HG03460 (cell line): ENCODE data around the gene SOST.
A peak's percentile ranks its signal among the peaks of the same experiment; 100 is the strongest.

Experiments
- ATAC-seq: cut with Tn5 transposase; IDR thresholded peaks from one replicate; pipeline ENCODE4 v1.9.1; 2021; ENCODE audit not compliant: unreplicated experiment

The SOST gene

DNA sequence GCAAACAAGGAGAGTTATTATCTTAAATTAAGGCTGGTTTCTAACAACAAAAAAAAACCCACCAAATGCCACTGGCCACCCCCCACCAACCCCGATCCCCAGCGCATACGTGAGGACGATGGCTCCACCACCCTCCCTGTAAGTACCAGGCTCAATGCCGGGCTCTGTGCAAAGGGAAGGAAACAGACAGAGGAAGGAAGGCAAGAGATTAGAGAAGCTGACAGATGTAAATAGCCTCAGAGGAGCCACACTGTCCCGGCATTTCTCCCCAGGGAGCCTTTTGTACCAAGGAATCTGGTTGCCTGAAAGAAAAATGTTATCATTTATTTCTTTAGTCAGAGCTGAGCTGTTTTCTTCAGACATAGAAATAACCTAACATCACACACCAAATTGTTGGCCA, 13.1 kb downstream of the SOST start:
- no peak for ATAC-seq

DNA sequence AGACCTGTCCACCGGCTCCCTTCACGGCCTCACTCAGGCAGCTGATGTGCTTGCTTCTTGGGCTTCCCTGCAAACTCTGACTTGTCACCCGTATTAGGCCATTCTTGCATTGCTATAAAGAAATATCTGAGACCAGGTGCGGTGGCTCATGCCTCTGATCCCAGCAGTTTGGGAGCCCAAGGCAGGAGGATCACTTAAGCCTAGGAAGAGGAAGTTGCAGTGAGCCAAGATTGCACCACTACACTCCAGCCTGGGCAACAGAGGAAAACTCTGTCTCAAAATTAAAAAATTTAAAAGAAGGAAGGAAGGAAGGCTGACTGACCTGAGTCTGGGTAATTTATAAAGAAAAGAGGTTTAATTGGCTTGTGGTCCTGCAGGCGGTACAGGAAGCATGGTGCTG, 17.0 kb downstream of the SOST start:
- ATAC-seq = no peak

DNA sequence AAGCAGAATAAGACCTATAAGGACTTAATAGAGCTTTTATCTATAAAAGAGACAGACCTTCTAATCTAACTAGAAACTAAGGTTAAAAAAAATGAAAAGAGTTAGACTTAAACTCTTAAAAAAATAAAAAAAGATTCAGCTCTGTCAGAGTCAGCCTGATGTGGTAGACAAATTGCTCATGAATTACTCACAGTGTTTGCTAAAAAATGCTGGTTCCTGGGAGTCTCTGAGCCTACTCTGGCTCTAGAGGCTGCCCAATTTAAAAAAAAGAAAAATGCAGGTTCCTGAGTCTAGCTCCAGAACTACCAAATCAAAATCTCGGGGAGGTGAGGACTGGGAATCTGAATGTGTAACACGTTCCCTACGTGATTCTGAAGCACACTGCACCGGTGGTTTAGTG, 18.1 kb downstream of the SOST start:
- no peak for ATAC-seq

DNA sequence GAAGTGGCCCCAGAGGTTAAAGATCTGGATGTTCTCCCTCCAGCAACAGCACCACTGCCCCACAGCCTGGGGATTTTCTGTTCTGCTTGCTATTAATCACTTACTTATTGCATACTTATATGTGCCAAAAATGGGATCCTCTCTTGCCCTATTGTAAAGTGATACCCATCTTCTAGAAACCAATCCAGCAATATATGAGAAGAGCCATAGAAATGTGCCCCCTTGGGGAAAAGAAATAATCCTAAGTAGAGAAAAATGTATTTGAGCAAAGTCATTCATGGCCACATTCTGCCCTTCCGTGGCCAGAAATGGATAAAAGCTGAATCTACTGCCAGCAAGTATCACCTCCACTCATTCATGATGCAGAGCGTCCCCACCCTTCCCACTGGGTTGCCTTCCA, 20.9 kb downstream of the SOST start:
- no peak for ATAC-seq

DNA sequence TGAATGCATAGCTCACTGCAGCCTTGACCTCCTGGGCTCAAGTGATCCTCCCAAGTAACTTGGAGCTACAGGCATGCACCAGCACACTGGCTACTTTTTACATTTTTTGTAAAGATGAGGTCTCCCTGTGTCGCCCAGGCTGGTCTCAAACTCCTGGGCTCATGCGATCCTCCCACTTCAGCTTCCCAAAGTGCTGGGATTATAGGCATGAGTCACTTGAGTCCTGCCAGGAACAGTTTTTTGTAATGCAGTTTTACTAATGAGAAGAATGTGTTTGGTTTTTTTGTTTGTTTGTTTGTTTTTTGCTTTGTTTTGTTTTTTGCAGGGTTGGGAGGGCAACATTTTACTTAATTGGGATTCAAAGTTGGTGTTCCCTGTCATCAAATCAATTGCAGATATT, 22.2 kb downstream of the SOST start:
- ATAC-seq = no peak

DNA sequence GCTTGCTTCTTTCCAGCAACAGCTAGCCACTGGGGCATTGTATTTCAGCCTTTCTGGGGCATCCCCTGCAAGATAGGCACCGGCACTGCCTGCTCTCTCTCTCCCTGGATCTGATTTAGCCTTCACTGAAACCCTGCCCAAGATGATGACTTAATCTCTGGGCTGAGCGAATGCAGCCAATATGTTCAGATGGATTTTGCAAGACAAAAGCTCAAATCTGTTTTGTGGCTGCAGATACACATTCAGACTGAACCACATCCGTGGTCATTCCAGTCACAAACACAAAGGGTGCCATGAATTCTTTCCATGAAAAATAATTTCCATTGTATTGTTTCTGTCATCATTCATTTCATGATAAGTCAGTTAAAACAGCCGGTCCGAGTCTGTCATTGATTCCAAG, 24.2 kb downstream of the SOST start:
- no peak for ATAC-seq

DNA sequence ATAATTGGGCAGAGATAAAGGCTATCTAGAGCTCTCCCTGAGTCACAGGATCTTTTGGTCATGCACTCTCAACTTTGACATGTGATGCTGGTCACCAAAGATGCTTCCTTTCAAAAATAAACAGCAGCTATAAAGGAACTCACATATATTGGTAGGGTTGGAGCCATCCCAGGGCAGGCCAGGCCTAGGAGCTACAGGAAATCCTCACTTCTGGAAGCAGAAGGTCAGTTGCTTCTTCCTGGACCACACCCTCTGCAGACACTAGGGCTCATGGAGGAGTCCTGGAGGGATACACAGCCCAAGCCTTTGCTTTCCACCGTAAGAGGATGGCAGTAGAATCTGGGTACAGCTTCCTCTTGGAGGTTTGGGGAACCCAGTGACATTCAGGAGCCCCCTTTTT, 24.6 kb downstream of the SOST start:
- no peak for ATAC-seq

DNA sequence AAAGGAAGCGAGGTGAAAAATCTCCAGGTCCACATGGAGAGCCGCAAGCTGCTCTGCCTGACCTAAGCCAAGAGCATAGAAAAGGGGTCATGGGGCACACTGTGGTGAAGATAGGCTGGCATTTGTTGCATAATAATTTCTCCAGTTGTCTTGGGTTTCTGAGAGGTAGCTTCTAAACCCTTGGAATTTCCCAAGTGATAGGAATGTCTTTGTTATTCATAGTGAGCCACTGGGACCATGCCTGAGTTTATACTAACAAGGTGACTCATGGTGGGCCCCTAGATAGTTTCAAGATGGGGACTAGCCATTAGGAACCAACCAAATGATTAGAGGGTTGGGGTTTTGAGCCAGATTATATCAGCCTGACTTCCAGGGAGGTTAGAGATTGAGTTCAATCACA, 25.6 kb downstream of the SOST start:
- ATAC-seq = no peak

DNA sequence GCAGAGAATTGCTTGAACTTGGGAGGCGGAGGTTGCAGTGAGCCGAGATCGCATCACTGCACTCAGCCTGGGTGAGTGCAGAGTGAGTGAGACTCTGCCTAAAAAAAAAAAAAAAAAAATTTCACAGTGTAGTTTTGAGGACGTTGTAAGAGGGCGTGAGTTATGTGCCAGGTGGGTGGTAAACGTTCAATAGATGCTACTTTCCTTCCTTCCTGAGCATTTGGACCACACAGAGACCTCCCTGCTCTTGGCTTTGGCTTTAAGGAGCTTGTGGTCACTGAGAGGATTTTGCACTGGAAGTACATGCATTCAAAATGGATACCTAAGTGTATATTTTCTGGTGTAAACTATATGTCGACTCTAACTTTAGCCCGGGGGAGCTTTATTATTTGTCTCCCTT, 30.5 kb downstream of the SOST start:
- ATAC-seq = no peak

DNA sequence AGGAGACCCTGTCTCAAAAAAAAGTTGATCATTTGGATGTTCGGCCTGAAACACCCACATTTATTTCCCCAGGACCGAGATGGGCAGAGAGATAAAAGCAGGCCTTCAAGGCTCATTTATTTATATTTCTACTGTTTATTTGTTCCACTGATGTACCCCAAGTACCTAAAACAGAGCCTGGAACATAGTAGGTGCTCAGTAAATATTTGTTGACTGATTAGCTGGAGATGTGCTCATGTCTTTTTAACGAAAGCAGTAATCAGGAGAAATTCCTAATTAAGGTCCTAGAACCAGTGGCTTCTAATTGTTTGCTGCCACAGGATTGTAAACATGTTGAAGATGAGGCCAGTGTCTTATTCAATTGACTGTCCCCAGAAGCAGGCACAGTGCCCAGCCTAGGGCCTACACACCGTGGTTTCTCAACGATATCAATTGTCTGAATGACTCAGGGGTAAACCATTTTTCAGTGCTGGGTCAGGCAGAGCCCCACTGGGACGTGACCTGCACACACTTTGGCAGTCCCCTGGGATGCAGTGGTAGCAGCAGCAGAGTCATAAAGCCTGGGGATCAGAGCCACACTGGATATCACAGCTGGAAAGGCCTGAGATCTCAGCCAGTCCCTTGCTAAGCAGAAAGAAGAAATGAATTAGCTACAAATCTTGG, 34.8 kb downstream of the SOST start:
- ATAC-seq = no peak

DNA sequence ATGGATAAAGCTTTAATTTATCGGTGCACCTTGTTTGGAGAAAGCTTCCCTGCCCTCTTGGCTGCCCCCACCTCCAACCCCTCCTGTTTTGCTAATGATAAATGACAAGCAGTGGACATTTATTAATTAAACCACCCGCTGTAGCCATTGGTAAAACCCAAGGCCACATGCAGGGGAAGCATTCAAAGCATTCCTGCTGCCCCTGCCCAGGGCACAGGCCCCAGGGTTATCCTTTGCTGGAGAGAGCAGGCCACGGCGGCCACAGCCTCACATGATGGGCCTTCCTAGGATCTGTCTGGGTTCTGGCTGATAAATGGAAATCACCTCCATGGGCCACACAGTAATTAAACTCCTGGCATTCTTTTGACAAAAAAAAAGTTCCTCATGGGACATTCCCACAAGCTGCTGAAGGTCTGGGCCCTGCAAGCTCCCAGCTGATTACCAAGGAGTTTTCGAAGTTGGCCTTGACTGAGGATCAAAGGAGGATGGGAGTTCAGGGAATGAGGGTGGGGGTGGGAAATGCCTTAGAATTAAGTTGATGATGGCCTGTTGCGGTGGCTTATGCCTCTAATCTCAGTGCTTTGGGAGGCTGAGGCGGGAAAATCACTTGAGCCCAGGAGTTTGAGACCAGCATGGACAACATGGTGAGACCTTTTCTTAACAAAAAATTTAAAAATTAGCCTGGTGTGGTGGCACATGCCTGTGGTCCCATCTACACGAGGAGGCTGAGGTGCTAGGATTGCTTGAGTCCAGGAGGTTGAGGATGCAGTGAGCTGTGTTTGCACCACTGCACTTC, 35.5 kb downstream of the SOST start:
- ATAC-seq = no peak

DNA sequence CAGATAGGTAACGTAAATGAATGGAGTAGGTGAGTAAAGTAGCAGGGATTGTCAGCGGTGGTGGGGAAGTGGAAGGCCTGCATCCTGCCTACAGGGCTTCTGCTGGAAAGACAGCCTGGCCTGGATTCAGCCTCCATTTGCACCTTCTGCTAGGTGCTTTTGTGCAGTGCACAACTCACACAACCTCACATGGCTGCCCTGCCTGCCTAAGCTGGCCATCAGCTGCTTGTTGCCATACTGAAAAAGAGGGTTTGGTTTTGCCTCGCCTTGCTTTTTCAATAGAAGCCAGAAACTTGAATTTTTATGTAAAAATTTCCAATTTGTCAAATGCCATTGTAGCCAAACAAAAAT, 36.3 kb downstream of the SOST start:
- ATAC-seq = no peak

DNA sequence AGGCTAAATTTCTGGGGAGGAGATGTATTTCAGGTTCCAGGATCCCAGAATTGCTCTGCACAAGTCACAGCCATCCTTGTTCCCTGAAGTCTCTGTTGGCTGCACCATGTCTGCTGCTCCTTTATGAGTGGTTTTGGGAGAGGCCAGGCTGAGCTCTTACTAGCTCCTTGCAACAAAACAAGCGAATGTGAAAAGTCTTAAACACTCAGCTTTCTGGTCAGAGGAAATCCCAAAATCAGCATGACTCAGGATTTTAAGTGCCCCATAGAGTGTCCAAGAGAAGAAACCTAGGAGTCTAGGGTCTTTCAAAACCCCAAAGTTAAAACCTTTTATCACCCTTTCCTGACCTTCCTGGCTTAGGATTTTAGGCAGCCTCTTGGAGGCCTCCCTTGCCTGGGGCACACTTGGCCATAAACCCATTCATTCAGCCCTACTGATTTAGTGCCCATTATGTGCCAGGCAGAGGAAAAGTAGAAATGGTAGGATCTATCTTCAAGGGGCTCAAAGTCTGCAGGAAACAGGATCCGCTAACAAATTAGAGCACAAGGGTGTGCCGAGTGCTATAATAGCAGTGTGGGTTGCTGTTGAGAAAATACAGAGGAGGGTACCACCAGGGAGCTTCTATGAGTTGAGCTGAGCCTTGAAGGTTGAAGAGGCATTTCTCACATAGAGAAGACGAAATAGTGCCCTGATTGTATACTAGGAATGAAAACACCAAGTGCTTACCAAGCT, 36.9 kb downstream of the SOST start:
- no peak for ATAC-seq

DNA sequence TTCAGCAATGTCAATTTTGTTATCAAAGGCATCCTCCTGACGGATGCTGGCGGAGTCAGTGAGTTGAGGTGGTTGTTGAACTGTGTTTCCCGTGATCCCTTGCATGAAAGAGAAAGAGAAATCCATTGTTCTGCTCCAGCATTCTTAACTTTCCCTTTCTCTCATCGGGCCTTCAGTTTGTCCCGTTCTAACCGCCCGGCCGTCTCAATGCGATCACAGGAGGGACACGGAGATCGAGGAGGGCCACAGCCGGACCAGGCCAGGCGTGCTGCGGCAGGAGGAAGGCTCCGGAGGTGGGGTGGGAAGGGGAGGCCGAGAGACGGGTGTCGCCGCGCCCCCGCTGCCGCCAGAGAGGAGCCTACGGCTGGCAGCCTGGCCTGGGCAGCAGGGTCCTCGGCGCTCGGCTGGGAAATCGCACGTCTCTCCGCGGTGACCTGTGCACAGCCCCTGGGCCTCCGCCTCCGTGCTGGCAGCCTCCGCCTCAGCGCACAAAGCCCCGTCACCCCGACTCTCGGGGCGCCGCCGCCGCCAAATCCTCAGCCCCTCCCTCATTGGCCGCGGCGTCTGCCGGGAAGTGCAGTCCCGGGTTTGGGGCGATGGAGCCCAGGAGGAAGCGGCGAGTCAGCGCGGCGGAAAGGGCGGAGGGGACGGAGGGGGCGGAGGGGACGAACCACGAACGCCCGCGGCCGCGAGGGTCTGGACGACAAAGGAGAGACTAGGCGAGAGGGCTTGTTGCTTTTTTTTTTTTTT, 38.1 kb downstream of the SOST start:
- peak; percentile 74 for ATAC-seq

DNA sequence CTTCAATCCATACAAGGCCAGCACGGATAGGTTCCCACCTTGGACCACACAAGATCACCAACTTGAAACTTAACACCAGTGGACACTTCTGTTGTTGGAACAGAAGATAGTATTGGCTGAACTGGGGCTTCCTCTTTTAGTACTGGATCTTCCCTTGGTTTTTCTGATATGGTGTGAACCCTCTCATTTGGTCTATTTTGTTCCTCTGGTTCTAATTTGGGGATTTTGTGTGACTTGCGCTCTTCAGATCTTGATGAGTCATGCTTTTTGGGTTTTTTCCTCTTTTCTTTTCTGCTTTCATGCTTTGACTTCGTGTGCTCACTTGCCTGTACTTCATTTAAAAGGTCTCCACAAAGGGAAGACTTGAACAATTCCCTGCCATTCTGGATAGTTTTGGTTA, 39.0 kb downstream of the SOST start:
- no peak for ATAC-seq

DNA sequence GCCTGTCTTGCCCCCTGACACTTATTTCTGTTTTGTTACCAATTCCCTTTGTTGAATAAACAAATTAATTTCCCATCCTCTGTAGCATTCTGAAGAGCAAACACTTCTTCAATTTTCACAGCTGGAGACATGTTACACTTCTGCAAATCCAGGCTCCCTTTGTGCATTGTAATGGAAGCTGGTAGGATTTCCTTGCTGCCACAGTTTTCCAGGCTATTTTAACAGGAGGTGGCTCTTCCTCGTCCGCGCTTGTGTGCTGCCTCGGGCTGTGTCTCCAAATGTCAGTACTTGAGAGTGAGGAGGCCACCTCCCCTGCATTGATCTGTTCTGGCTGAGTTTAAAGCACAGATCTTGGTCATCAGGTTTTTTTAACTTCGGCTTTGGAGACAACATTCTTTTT, 40.0 kb downstream of the SOST start:
- ATAC-seq = no peak

DNA sequence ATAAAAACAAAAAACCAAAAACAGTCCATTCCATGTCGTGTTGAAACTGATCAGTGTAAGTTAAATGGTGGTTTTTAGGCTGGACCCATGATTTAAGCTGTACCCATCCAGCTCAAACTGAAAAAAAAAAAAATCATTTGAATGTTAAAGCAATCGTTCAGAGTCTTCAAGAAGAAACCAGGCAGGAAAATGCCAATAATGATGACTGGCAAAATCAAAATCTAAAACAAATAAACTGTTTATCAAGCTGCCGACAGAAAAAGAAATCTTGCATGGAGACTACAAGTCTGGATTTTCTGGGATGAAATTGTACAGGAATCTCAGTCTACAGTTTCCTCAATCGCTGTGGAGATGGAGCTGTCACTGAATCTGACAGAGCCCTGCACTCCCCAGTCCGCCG, 40.7 kb downstream of the SOST start:
- ATAC-seq = no peak

DNA sequence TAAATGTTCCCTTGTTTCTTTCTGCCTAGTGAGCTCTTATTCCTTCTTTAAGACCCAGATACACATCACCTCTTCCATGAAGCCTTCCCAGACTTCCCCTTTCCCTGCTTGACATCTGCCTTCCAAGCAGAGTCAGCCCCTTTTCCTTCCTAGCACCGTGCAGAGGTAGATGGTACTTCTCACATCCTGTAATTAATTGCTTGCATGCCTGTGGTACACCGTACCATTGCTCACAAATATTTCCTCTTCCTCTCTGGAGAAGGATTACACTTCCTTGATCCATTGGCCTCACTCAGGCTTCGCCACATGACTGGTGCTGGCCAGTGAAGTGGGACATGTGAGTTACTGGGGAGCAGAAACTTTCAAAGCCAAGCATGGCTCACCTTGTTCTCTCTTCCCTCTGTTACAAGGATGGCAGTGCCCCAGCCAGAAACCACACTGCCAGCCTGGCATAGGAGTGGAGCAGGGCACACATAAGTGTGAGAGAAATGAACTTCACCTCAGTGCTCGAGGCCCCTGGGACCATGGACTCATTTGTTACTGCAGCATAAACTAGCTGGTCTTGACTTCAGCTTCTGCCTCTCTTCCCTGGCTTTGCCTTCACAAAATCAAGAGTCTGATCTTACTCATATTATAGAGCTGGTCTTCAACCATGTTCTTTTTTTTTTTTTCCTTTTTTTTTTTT, 44.0 kb downstream of the SOST start:
- no peak for ATAC-seq

DNA sequence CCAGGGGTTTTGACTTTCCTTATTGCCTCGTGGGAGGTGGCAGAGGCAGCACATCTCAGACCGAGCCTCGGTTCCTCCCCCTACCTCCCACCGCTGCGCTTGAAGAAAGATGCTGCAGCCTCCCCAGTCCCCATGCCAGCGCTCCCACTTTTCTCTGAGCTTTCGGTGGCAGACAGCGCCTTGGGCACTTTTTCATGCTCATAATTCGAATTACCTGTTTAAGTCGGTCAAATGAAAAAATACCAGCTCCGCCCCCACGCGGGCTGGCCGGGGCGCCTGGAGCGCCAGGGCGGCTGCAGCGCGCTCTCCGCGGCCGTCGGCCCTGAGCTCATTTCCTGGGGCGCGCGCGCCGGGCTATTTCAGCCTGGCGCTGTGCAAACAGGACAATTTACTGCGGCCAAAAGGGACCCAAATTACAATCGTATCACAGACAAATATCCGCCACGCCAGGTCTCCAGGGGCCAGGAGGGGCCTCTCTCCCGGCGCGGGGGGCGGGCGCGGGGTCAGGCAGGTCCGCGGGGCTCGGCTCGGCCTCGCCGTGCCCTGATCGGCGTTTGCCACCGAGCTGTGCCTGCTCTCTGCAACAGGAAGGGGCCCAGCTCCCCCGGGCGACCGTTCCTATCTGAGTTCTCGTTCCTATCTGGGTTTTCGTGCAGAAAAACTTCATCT, 45.0 kb downstream of the SOST start:
- ATAC-seq = no peak

DNA sequence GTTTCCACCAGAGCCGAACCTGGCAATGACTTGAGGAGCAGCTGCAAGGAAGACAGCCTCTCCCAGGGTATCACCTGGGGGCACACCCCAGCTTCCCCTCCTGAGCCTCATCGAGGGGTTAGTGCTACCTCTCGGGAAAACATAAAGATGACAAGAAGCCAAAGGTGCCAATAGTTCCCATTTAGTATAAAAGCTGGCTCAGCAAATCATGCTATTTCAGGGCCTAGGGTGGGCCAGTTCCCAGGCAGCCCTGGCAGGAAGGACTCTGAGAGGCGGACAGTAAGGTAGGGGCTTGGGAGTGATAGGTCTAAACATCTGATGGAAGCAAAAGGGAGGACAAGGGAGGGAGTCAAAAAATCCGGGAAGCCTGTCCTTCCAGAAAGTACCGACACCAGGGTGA, 46.2 kb downstream of the SOST start:
- ATAC-seq = no peak
